Fibroblast of lung (primary cell): Measurements from ENCODE around the gene FBLN1. TPM values are rescaled to one million over a fixed set of nuclear protein-coding genes. Genes with fewer than 3 reads are reported as not detected.

Experiments
- DNase-seq, 2 donors: peaks; one replicate each; pipeline versions ENCODE4 v3.0.0 to v3.0.0-alpha.2; 2010; ENCODE audit warnings: low read depth in 2 of 2
- H2AFZ ChIP-seq: 2 replicates; pipeline ENCODE4 v1.5.1; 2012; ENCODE audit warnings: low read length, control low read depth, inconsistent platforms
- H3K27ac ChIP-seq: 2 replicates; pipeline ENCODE4 v1.5.1; 2011; ENCODE audit warnings: low read length, control low read depth; ENCODE audit not compliant: insufficient read depth
- H3K27me3 ChIP-seq: 2 replicates; pipeline ENCODE4 v1.5.1; 2011; ENCODE audit warnings: mild to moderate bottlenecking, low read length; ENCODE audit not compliant: control insufficient read depth, insufficient read depth
- H3K36me3 ChIP-seq: 2 replicates; pipeline ENCODE4 v1.5.1; 2011; ENCODE audit warnings: low read length; ENCODE audit not compliant: control insufficient read depth, insufficient read depth
- H3K4me1 ChIP-seq: 2 replicates; pipeline ENCODE4 v1.5.1; 2011; ENCODE audit warnings: low read length; ENCODE audit not compliant: control insufficient read depth, insufficient read depth; ENCODE audit errors: extremely low read depth
- H3K4me2 ChIP-seq: 2 replicates; pipeline ENCODE4 v1.5.1; 2011; ENCODE audit warnings: low read length, control low read depth; ENCODE audit not compliant: insufficient read depth; ENCODE audit errors: extremely low read depth
- H3K4me3 ChIP-seq, 4 experiments: fragments of 200-600 bp in 1 of 4; sonication (generic) in 1 of 4; replicated peaks in 1 of 4; 2 replicates each; pipeline ENCODE4 v1.5.1; 2011 to 2016; ENCODE audit warnings: low read length in 4 of 4, low read depth in 3 of 4, mild to moderate bottlenecking in 3 of 4, control low read depth in 2 of 4, inconsistent platforms in 1 of 4, mixed read lengths in 1 of 4; ENCODE audit not compliant: insufficient read depth in 1 of 4; ENCODE audit errors: control extremely low read depth in 1 of 4
- H3K79me2 ChIP-seq: 2 replicates; pipeline ENCODE4 v1.5.1; 2012; ENCODE audit warnings: mild to moderate bottlenecking, low read length, inconsistent platforms; ENCODE audit not compliant: control insufficient read depth, insufficient read depth
- H3K9ac ChIP-seq: 2 replicates; pipeline ENCODE4 v1.5.1; 2011; ENCODE audit warnings: mild to moderate bottlenecking, low read length, control low read depth; ENCODE audit not compliant: insufficient read depth
- H3K9me3 ChIP-seq: 2 replicates; pipeline ENCODE4 v1.5.1; 2012; ENCODE audit warnings: low read depth, low read length; ENCODE audit not compliant: control insufficient read depth, insufficient read depth
- H4K20me1 ChIP-seq: 2 replicates; pipeline ENCODE4 v1.5.1; 2011; ENCODE audit warnings: low read length; ENCODE audit not compliant: control insufficient read depth, insufficient read depth; ENCODE audit errors: extremely low read depth
- CTCF ChIP-seq, 2 donors: IDR thresholded peaks in 1 of 2; conservative IDR thresholded peaks in 1 of 2; 1 replicate in 1 of 2; 2 replicates in 1 of 2; pipeline ENCODE4 v1.5.1; 2011 to 2012; ENCODE audit warnings: low read length in 2 of 2, control low read depth in 1 of 2, inconsistent platforms in 1 of 2, low read depth in 1 of 2, mild to moderate bottlenecking in 1 of 2
- EZH2 ChIP-seq: IDR thresholded peaks from 2 replicates; pipeline ENCODE4 v1.5.1; 2012; ENCODE audit warnings: low read length, control low read depth, mild to moderate bottlenecking; ENCODE audit errors: missing control alignments
- polyA plus RNA-seq, 2 donors: library from polyadenylated mRNA; depleted of rRNA in 1 of 2; stranded (reverse) in 1 of 2; unstranded in 1 of 2; fragments of >200 nt; gene quantifications; 2 replicates each; pipeline ENCODE4 v1.2.1, GENCODE V29; 2011 to 2012; ENCODE audit warnings: missing spikeins in 1 of 2
- total RNA-seq: library from RNA; depleted of rRNA; stranded (reverse); fragments of >200 nt; gene quantifications from 2 replicates; pipeline ENCODE4 v1.2.1, GENCODE V29; 2014

FBLN1 gene
- total and polyA plus RNA-seq, 2 donors (not counting 1 experiment from before 2014, with no cell fraction given), result 134 to 270 TPM

GRCh38 chr22:45483319-45483718 is 19.4 kb upstream of the FBLN1 start:
- no peak for DNase-seq
- Histone ChIP-seq H3K27ac (no peak overlapping the region), H2AFZ (no peak overlapping the region), H4K20me1 (no peaks in the 10 kb centered on the region), H3K9ac (no peak overlapping the region), H3K4me3 (no peak overlapping the region), H3K4me1 (no peaks in the 10 kb centered on the region), H3K36me3 (no peaks in the 10 kb centered on the region), H3K27me3 (no peaks in the 10 kb centered on the region), H3K79me2 (no peaks in the 10 kb centered on the region), H3K4me2 (no peak overlapping the region), H3K9me3 (no peaks in the 10 kb centered on the region)
- TF ChIP-seq EZH2 (no peak), CTCF (conservative IDR thresholded peaks at IDR 0.05 in 1 of 2, IDR thresholded peaks at IDR 0.05 in 1 of 2; ENCODE audit: low read depth in 1 of 2, low read length in 2 of 2) (no peak)

GRCh38 chr22:45483918-45484499 is 18.7 kb upstream of the FBLN1 start:
- no peaks in the 10 kb centered on the region for H3K79me2 ChIP-seq
- no peaks in the 10 kb centered on the region for H3K4me1 ChIP-seq
- H3K36me3 ChIP-seq, result no peaks in the 10 kb centered on the region

GRCh38 chr22:45484742-45485141 is 17.9 kb upstream of the FBLN1 start:
- Histone ChIP-seq H2AFZ (no peak overlapping the region), H3K9me3 (no peaks in the 10 kb centered on the region), H3K79me2 (no peaks in the 10 kb centered on the region), H4K20me1 (no peaks in the 10 kb centered on the region), H3K9ac (no peak overlapping the region), H3K27ac (no peak overlapping the region), H3K36me3 (no peaks in the 10 kb centered on the region), H3K27me3 (no peaks in the 10 kb centered on the region), H3K4me2 (no peak overlapping the region), H3K4me1 (no peaks in the 10 kb centered on the region), H3K4me3 (no peak overlapping the region)
- TF ChIP-seq CTCF (conservative IDR thresholded peaks at IDR 0.05 in 1 of 2, IDR thresholded peaks at IDR 0.05 in 1 of 2; ENCODE audit: low read depth in 1 of 2, low read length in 2 of 2), result no peak
- TF ChIP-seq EZH2, result no peak
- no peak for DNase-seq

More at GRCh38 chr22:45483918-45484499, 18.7 kb upstream of the FBLN1 start:
- Histone ChIP-seq H3K27me3 (no peaks in the 10 kb centered on the region), H3K9me3 (no peaks in the 10 kb centered on the region), H3K27ac (no peak overlapping the region), H3K4me2 (no peak overlapping the region), H4K20me1 (no peaks in the 10 kb centered on the region), H3K9ac (no peak overlapping the region), H2AFZ (no peak overlapping the region), H3K4me3 (no peak overlapping the region)
- DNase-seq, result no peak
- no peak for TF ChIP-seq CTCF (conservative IDR thresholded peaks at IDR 0.05 in 1 of 2, IDR thresholded peaks at IDR 0.05 in 1 of 2; ENCODE audit: low read depth in 1 of 2, low read length in 2 of 2)
- no peak for TF ChIP-seq EZH2
